ENCODE measurements around the gene NOTUM. TPM values are rescaled to one million over a fixed set of nuclear protein-coding genes. Genes with fewer than 3 reads are reported as not detected.

NOTUM gene
- total and polyA plus RNA-seq, 12 donors: 0.07 to 9.7 (median 0.69) TPM; not detected in 3

- no peaks in the 10 kb centered on the region for H3K36me3 ChIP-seq (replicated peaks in 1 of 2)
- no peak for TF ChIP-seq POLR2A (IDR thresholded peaks at IDR 0.05)
- TF ChIP-seq CTCF (IDR thresholded peaks at IDR 0.05): no peak
- H3K27me3 ChIP-seq: no peaks in the 10 kb centered on the region
- H3K4me1 ChIP-seq (replicated peaks in 1 of 2): no peaks in the 10 kb centered on the region
- no peak overlapping the region for H3K27ac ChIP-seq
- intact Hi-C loops (cut with DNase I): no loop called here
- H3K4me3 ChIP-seq: no peak overlapping the region
- DNase-seq: no peak
- WGBS, 4 donors: 49 to 55% (median 54%) methylated on average over 12 to 13 of the region's 13 CpGs
- H3K9me3 ChIP-seq (replicated peaks in 1 of 3): no peaks in the 10 kb centered on the region
Observed at GRCh38 chr17:81951785-81952684, 9.0 kb downstream of the NOTUM start.

GRCh38 chr17:81950501-81950900 is 10.5 kb downstream of the NOTUM start:
- Histone ChIP-seq H3K4me1 (replicated peaks in 1 of 2) (no peaks in the 10 kb centered on the region), H3K4me3 (no peak overlapping the region), H3K9me3 (replicated peaks in 1 of 3) (no peaks in the 10 kb centered on the region), H3K36me3 (replicated peaks in 1 of 2) (no peaks in the 10 kb centered on the region), H3K27ac (no peak overlapping the region), H3K27me3 (no peaks in the 10 kb centered on the region)
- no peak for DNase-seq
- intact Hi-C loops (cut with DNase I): no loop called here
- TF ChIP-seq POLR2A (IDR thresholded peaks at IDR 0.05) (no peak), CTCF (IDR thresholded peaks at IDR 0.05) (no peak)
- WGBS, 4 donors: 85 to 90% (median 88%) methylated on average over 15 of the region's 15 CpGs

- TF ChIP-seq CTCF (IDR thresholded peaks at IDR 0.05): no peak
- TF ChIP-seq POLR2A (IDR thresholded peaks at IDR 0.05): no peak
- no peaks in the 10 kb centered on the region for H3K4me1 ChIP-seq (replicated peaks in 1 of 2)
- H3K27ac ChIP-seq: no peak overlapping the region
- H3K9me3 ChIP-seq (replicated peaks in 1 of 3): no peaks in the 10 kb centered on the region
- H3K4me3 ChIP-seq: no peak overlapping the region
- intact Hi-C loops (cut with DNase I): no loop called here
- H3K36me3 ChIP-seq (replicated peaks in 1 of 2): no peaks in the 10 kb centered on the region
- 80 to 94% (median 81%) methylated on average over 5 to 17 of the region's 17 CpGs for WGBS, 4 donors
- no peaks in the 10 kb centered on the region for H3K27me3 ChIP-seq
- no peak for DNase-seq
Observed at GRCh38 chr17:81948635-81949378, 12.2 kb downstream of the NOTUM start.

- Histone ChIP-seq H3K27ac (no peak within 1 kb of the TSS), H3K4me3 (no peak within 1 kb of the TSS), H3K4me1 (replicated peaks in 1 of 2) (no peaks in the 10 kb centered on the region), H3K9me3 (replicated peaks in 1 of 3) (no peaks in the 10 kb centered on the region), H3K36me3 (replicated peaks in 1 of 2) (no peaks in the 10 kb centered on the region), H3K27me3 (no peaks in the 10 kb centered on the region)
- intact Hi-C loops (cut with DNase I): no loop called here
- 82 to 91% (median 86%) methylated on average over 13 of the region's 13 CpGs for WGBS, 4 donors
- DNase-seq: no peak
- TF ChIP-seq CTCF (IDR thresholded peaks at IDR 0.05) (no peak), POLR2A (IDR thresholded peaks at IDR 0.05) (no peak)
Observed at GRCh38 chr17:81947189-81947588, 13.8 kb downstream of the NOTUM start, which contains the start of gene MYADML2. TSS of gene MYADML2 (minus strand) at chr17:81947233. CDS start at chr17:81941741, 5,492 bp downstream.
